Measurements from ENCODE around the gene PTPRN2.

The PTPRN2 gene

GRCh38 chr7:158080899-158081445 is 506.7 kb downstream of the PTPRN2 start:
- H3K4me1 ChIP-seq = no peaks in the 10 kb centered on the region
- H2AFZ ChIP-seq = no peak overlapping the region
- H3K27me3 ChIP-seq (ENCODE audit: control insufficient read depth, insufficient read depth, low read length) = no peaks in the 10 kb centered on the region
- no peak overlapping the region for H3K4me3 ChIP-seq (ENCODE audit: low read depth, low read length)
- H3K27ac ChIP-seq = no peak overlapping the region
- H3K9me3 ChIP-seq (ENCODE audit: control insufficient read depth, low read length) = no peaks in the 10 kb centered on the region
- H3K79me2 ChIP-seq = no peaks in the 10 kb centered on the region
- no peak for TF ChIP-seq CTCF (IDR thresholded peaks at IDR 0.05)
- no peak overlapping the region for H3K9ac ChIP-seq
- no peaks in the 10 kb centered on the region for H3K36me3 ChIP-seq (ENCODE audit: control insufficient read depth, insufficient read depth, low read length)
- H3K4me2 ChIP-seq (ENCODE audit: low read length) = no peak overlapping the region

- no peak for TF ChIP-seq CTCF (IDR thresholded peaks at IDR 0.05)
- Histone ChIP-seq H2AFZ (no peak overlapping the region), H3K36me3 (ENCODE audit: control insufficient read depth, insufficient read depth, low read length) (no peaks in the 10 kb centered on the region), H3K9ac (no peak overlapping the region), H3K4me3 (ENCODE audit: low read depth, low read length) (no peak overlapping the region), H3K27me3 (ENCODE audit: control insufficient read depth, insufficient read depth, low read length) (no peaks in the 10 kb centered on the region), H3K79me2 (no peaks in the 10 kb centered on the region), H3K4me1 (no peaks in the 10 kb centered on the region), H3K9me3 (ENCODE audit: control insufficient read depth, low read length) (no peaks in the 10 kb centered on the region), H3K27ac (no peak overlapping the region), H3K4me2 (ENCODE audit: low read length) (no peak overlapping the region)
These were observed 509.4 kb downstream of the PTPRN2 start for GRCh38 chr7:158077934-158078910.

- no peak overlapping the region for H3K27ac ChIP-seq
- no peak overlapping the region for H3K9ac ChIP-seq
- no peak overlapping the region for H3K4me2 ChIP-seq (ENCODE audit: low read length)
- no peaks in the 10 kb centered on the region for H3K27me3 ChIP-seq (ENCODE audit: control insufficient read depth, insufficient read depth, low read length)
- no peak overlapping the region for H3K4me3 ChIP-seq (ENCODE audit: low read depth, low read length)
- H3K4me1 ChIP-seq = no peaks in the 10 kb centered on the region
- H3K79me2 ChIP-seq = no peaks in the 10 kb centered on the region
- no peak overlapping the region for H2AFZ ChIP-seq
- no peaks in the 10 kb centered on the region for H3K36me3 ChIP-seq (ENCODE audit: control insufficient read depth, insufficient read depth, low read length)
- no peaks in the 10 kb centered on the region for H3K9me3 ChIP-seq (ENCODE audit: control insufficient read depth, low read length)
- no peak for TF ChIP-seq CTCF (IDR thresholded peaks at IDR 0.05)
These were observed 510.3 kb downstream of the PTPRN2 start for GRCh38 chr7:158077151-158077840.

GRCh38 chr7:158076656-158077055 is 511.0 kb downstream of the PTPRN2 start:
- no peaks in the 10 kb centered on the region for H3K27me3 ChIP-seq (ENCODE audit: control insufficient read depth, insufficient read depth, low read length)
- H3K9ac ChIP-seq = no peak overlapping the region
- no peaks in the 10 kb centered on the region for H3K9me3 ChIP-seq (ENCODE audit: control insufficient read depth, low read length)
- no peaks in the 10 kb centered on the region for H3K79me2 ChIP-seq
- no peak overlapping the region for H3K27ac ChIP-seq
- no peak for TF ChIP-seq CTCF (IDR thresholded peaks at IDR 0.05)
- H3K4me1 ChIP-seq = no peaks in the 10 kb centered on the region
- no peaks in the 10 kb centered on the region for H3K36me3 ChIP-seq (ENCODE audit: control insufficient read depth, insufficient read depth, low read length)
- no peak overlapping the region for H2AFZ ChIP-seq
- H3K4me2 ChIP-seq (ENCODE audit: low read length) = no peak overlapping the region
- no peak overlapping the region for H3K4me3 ChIP-seq (ENCODE audit: low read depth, low read length)

Measured in parathyroid adenoma (tissue), 2 donors.